Uterus (tissue), 2 donors: ENCODE data around the gene HIPK2.

Source experiments
- POLR2A ChIP-seq, 2 donors: fragments of 450-650 bp; IDR thresholded peaks; one replicate each; pipeline ENCODE4 v1.6.1; 2016; ENCODE audit warnings: antibody characterized with exemption in 2 of 2, mild to moderate bottlenecking in 1 of 2, moderate library complexity in 1 of 2
- TF ChIP-seq, protein P1 (sequence below), 4 experiments: fragments of 200-600 bp in 2 of 4; fragments of 450-650 bp in 2 of 4; sonication (generic) in 2 of 4; IDR thresholded peaks; one replicate each; pipeline ENCODE4 v1.5.1; 2016 to 2019; ENCODE audit warnings: antibody characterized with exemption in 4 of 4, mild to moderate bottlenecking in 2 of 4, moderate library complexity in 1 of 4

GRCh38 chr7:139651308-139651707 is 126.5 kb downstream of the HIPK2 start:
- TF ChIP-seq, protein P1, sequence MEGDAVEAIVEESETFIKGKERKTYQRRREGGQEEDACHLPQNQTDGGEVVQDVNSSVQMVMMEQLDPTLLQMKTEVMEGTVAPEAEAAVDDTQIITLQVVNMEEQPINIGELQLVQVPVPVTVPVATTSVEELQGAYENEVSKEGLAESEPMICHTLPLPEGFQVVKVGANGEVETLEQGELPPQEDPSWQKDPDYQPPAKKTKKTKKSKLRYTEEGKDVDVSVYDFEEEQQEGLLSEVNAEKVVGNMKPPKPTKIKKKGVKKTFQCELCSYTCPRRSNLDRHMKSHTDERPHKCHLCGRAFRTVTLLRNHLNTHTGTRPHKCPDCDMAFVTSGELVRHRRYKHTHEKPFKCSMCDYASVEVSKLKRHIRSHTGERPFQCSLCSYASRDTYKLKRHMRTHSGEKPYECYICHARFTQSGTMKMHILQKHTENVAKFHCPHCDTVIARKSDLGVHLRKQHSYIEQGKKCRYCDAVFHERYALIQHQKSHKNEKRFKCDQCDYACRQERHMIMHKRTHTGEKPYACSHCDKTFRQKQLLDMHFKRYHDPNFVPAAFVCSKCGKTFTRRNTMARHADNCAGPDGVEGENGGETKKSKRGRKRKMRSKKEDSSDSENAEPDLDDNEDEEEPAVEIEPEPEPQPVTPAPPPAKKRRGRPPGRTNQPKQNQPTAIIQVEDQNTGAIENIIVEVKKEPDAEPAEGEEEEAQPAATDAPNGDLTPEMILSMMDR (IDR thresholded peaks at IDR 0.05) = no peak
- TF ChIP-seq POLR2A (IDR thresholded peaks at IDR 0.05) = no peak
